BLaER1 (cell line): ENCODE data around the gene HPD.
"Not testable (repeated sequence)": the region's sequence is repeated elsewhere in the genome, so short reads cannot be mapped to it uniquely, and the experiment has no call there.

Experiments
- H3K27ac ChIP-seq: shearing (Covaris generic); formaldehyde crosslinking; 2 replicates; pipeline ENCODE4 v1.8.1; 2022
- H3K27me3 ChIP-seq: shearing (Covaris generic); formaldehyde crosslinking; 2 replicates; pipeline ENCODE4 v1.8.1; 2022
- H3K36me3 ChIP-seq: shearing (Covaris generic); formaldehyde crosslinking; 2 replicates; pipeline ENCODE4 v1.8.1; 2022
- H3K4me1 ChIP-seq: shearing (Covaris generic); formaldehyde crosslinking; 2 replicates; pipeline ENCODE4 v1.8.1; 2022
- H3K4me2 ChIP-seq: shearing (Covaris generic); formaldehyde crosslinking; 2 replicates; pipeline ENCODE4 v1.8.1; 2022
- H3K4me3 ChIP-seq: shearing (Covaris generic); formaldehyde crosslinking; 2 replicates; pipeline ENCODE4 v1.8.1; 2022
- H3K9ac ChIP-seq: shearing (Covaris generic); formaldehyde crosslinking; 2 replicates; pipeline ENCODE4 v1.8.1; 2022
- H3K9me3 ChIP-seq: shearing (Covaris generic); formaldehyde crosslinking; 2 replicates; pipeline ENCODE4 v1.8.1; 2022
- H4K20me1 ChIP-seq: shearing (Covaris generic); formaldehyde crosslinking; 2 replicates; pipeline ENCODE4 v1.8.1; 2022
- Cebpa-rat ChIP-seq: shearing (Covaris generic); IDR thresholded peaks from 2 replicates; pipeline ENCODE4 v1.8.1; 2022

HPD gene

DNA sequence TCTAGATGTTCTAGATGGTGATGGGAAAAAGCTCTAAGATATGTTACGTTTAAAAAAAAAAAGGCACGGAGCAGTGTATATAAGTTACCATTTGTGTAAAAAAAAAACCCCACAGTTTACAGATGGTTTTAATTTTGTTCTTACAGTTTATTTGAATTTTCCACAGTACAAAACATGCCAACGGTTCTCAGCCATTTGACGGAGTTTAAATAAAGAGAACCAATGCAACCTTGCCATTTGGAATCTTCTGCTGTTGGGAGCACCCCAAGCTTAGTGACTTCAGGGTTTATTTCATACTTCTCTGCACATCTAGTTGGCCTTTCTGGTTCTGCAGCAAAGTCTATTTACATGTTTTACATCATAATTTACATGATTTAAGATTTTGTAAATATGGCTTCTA lies 7.7 kb upstream of the HPD start:
- H3K9me3 ChIP-seq = no peaks in the 10 kb centered on the region
- no peaks in the 10 kb centered on the region for H4K20me1 ChIP-seq

DNA sequence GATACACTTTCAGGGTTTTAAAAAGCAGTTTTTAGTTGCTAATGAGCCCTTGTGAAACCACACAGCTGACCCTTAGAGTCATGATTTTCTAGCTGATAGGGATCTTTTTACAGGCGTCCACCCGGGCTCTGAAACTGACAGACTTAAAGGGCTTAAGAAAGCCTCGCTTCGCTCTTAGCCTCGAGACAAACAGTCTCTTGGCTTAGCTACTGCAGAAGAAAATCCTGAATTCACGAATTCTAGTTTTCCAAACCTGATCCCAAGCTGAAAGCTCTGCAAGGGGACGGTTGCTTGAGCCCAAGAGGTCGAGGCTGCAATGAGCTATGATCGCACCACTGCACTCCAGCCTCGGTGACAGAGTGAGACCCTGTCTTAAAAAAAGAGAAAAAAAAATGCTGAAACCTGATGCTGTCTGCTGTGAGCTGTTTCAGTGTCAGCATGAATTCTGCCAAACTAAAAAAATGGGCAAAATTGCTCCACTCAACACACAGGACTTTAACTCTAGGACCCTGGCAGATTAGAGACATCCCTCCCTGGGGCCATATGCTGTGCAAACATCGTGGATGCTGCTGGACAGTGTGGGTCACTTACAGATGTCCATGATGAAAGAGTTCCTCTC lies 3.1 kb upstream of the HPD start:
- no peak for TF ChIP-seq Cebpa-rat
- Histone ChIP-seq H4K20me1 (no peaks in the 10 kb centered on the region), H3K4me2 (no peak overlapping the region), H3K4me1 (peaks cover 13% of the 10 kb centered on the region), H3K36me3 (no peaks in the 10 kb centered on the region), H3K27ac (no peak overlapping the region), H3K27me3 (no peaks in the 10 kb centered on the region), H3K9me3 (no peaks in the 10 kb centered on the region), H3K4me3 (no peak overlapping the region), H3K9ac (no peak overlapping the region)

More for the DNA sequence above, 7.7 kb upstream of the HPD start:
- Histone ChIP-seq H3K4me2 (no peak overlapping the region), H3K9ac (no peak overlapping the region), H3K27me3 (no peaks in the 10 kb centered on the region), H3K27ac (no peak overlapping the region), H3K36me3 (no peaks in the 10 kb centered on the region), H3K4me1 (no peaks in the 10 kb centered on the region), H3K4me3 (no peak overlapping the region)
- no peak for TF ChIP-seq Cebpa-rat

DNA sequence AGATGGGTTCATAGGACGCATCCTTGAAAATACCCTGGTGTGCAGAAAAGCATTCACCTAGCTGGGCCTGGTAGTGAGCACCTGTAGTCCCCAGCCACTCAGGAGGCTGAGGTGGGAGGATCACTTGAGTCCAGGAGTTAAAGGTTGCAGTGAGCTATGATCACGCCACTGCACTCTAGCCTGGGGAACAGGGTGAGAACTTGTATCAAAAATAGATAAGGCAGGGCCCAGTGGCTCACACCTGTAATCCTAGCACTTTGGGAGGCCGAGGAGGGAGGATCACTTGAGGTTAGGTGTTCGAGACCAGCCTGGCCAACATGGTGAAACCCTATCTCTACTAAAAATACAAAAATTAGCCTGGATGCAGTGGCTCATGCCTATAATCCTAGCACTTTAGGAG lies 2.0 kb upstream of the HPD start:
- not testable (repeated sequence) for H3K36me3 ChIP-seq, H3K27me3 ChIP-seq, H3K4me3 ChIP-seq, H3K27ac ChIP-seq, H4K20me1 ChIP-seq, H3K4me2 ChIP-seq, H3K9ac ChIP-seq, H3K9me3 ChIP-seq
- peaks cover 24% of the 10 kb centered on the region for H3K4me1 ChIP-seq

DNA sequence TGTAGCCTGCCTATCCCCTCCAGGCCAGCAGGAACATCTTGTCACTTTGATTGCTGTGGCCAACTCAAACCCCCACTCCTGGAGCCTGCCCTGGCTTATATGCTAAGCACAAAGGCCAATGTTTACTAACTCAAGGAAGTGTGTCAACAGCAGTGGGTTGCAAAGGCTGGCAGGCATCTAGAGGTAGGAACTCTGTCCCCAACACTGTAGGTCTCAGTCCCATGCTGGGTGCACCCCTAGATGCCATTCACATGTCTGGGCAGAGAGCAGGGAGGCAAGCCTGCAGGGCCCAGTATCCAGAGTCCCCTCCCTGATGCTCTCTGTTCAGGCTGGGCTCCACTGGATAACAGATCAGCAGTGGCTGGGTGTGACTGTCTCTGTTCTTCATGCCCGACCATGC lies 1.6 kb upstream of the HPD start:
- Histone ChIP-seq H3K9me3 (no peaks in the 10 kb centered on the region), H3K9ac (no peak overlapping the region), H3K4me3 (no peak overlapping the region), H3K4me2 (no peak overlapping the region), H3K4me1 (peaks cover 28% of the 10 kb centered on the region), H4K20me1 (no peaks in the 10 kb centered on the region), H3K27me3 (no peaks in the 10 kb centered on the region), H3K27ac (no peak overlapping the region), H3K36me3 (no peaks in the 10 kb centered on the region)
- no peak for TF ChIP-seq Cebpa-rat

DNA sequence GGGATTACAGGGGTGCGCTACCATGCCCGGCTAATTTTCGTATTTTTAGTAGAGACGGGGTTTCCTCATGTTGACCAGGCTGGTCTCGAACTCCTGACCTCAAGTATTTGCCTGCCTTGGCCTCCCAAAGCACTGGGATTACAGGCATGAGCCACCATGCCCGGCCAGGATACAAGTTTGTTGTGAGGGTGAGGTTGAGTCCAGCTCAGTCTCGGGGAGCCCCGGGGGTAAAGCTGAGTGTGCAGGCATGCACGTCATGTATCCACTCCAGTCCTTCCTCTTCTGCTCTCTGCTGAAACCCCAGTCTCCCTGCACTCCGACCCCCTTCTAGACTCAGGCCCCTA lies 369 bp downstream of the HPD start:
- no peak overlapping the region for H3K27ac ChIP-seq
- H3K9ac ChIP-seq = no peak overlapping the region
- H3K4me3 ChIP-seq = no peak overlapping the region
- H3K36me3 ChIP-seq = no peaks in the 10 kb centered on the region
- no peaks in the 10 kb centered on the region for H3K9me3 ChIP-seq
- no peak for TF ChIP-seq Cebpa-rat
- no peaks in the 10 kb centered on the region for H3K27me3 ChIP-seq
- peaks cover 38% of the 10 kb centered on the region for H3K4me1 ChIP-seq
- no peaks in the 10 kb centered on the region for H4K20me1 ChIP-seq
- no peak overlapping the region for H3K4me2 ChIP-seq

DNA sequence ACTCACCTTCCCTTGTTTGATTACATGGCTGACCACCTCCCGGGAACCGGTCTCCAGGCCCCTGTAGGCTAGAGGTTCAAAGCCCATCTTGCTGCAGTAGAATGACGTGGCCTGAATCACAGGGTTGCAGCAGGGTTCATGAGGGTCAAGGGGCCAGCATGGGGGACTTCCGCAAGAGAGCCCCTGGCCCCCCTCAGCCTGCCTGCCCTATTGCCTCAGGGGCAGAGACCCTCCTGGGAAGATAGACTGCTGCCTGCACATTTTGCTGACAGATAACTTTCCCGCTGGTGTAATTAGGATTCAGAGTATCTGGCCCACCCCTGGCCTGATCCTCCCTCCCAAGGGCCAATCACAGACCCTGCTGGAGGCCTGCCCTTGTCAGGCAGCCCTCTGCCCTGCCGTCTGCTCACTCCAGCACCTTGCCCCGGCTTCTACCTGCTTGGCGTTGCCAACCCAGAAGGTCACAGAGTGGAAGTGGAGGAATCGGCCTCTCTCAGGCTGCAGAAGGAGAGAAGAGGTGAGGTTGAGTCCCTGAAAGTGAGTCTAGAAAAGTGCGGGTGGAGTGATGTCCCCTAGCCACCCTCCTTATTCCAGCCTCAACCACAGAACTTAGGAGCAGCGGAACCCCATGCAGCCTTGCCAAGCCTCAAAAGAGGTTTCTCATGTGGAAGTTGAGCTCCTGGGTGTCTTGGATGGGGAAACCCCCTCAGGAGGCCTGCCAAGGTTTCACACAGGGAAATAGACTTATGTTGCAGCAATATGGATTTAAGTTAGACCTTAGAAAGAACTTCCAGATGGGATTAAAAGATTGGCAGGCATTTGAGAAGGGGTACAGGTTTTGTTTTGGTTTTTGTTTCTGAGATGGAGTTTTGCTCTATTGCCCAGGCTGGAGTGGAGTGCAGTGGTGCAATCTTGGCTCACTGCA lies 1.1 kb downstream of the HPD start:
- Histone ChIP-seq H3K4me2 (no peak overlapping the region), H3K9me3 (no peaks in the 10 kb centered on the region), H3K4me1 (peaks cover 38% of the 10 kb centered on the region), H3K27ac (no peak overlapping the region), H3K27me3 (no peaks in the 10 kb centered on the region), H4K20me1 (no peaks in the 10 kb centered on the region), H3K9ac (no peak overlapping the region), H3K36me3 (no peaks in the 10 kb centered on the region), H3K4me3 (no peak overlapping the region)
- TF ChIP-seq Cebpa-rat = no peak

DNA sequence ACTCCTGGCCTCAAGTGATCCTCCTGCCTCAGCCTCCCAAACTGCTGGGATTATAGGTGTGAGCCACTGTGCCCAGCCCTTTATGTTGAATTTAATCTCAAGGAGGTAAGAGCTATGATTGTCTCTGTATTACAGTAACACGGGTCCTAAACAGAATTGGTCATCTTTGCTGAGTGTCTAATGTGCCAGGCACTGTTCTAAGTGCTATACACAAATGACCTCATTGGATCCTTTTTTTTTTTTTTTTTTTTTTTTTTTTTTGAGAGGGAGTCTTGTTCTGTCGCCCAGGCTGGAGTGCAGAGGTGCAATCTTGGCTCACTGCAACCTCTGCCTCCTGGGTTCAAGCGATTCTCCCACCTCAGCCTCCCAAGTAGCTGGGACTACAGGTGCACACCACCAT lies 6.3 kb downstream of the HPD start:
- H4K20me1 ChIP-seq, H3K9ac ChIP-seq, H3K9me3 ChIP-seq, H3K36me3 ChIP-seq, H3K27me3 ChIP-seq, H3K4me3 ChIP-seq, H3K4me2 ChIP-seq, H3K27ac ChIP-seq: not testable (repeated sequence)
- H3K4me1 ChIP-seq = peaks cover 31% of the 10 kb centered on the region

DNA sequence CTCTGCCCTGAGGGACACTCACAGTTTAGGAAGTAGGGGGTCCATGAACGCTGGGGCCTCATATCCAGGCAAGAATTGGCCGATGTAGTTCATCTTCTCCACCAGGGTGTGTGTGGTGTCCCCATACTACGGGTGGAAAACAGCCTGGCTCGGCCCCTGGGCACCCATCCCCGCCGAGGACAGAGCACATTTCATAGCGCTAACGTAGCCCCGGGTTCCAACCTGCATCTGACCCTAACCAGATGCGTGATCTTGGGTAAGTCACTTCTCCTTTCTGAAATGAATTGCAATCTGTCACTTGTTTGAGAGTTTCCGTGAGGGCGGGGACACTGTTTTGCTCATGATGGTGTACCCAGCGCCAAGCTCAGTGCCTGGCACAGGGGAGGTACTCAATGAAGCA lies 9.0 kb downstream of the HPD start:
- H3K36me3 ChIP-seq = no peaks in the 10 kb centered on the region
- H3K27ac ChIP-seq = no peak overlapping the region
- H3K9ac ChIP-seq = no peak overlapping the region

DNA sequence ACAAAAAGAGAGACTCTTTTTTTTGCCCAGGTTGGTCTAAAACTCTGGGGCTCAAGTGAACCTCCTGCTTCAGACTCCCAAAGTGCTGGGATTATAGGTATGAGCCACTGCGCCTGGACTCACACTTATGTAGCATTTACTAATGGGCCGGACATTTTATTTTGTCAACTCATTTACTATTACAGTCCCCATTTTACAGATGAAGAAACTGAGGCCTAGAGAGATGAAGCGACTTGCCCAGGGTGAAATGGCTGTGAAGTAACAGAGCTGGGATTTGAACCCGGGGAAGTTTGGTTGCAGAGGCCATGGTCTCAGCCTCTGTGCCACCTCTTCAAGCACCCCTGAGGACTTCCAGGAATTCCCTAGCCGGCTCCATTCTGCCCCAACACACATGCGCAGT lies 9.4 kb downstream of the HPD start:
- Histone ChIP-seq H3K9ac (no peak overlapping the region), H3K4me3 (no peak overlapping the region), H3K4me2 (no peak overlapping the region), H3K27me3 (no peaks in the 10 kb centered on the region), H4K20me1 (no peaks in the 10 kb centered on the region), H3K4me1 (peaks cover 12% of the 10 kb centered on the region), H3K27ac (no peak overlapping the region), H3K9me3 (no peaks in the 10 kb centered on the region), H3K36me3 (no peaks in the 10 kb centered on the region)
- no peak for TF ChIP-seq Cebpa-rat

More for the DNA sequence above, 9.0 kb downstream of the HPD start:
- TF ChIP-seq Cebpa-rat = no peak
- Histone ChIP-seq H3K27me3 (no peaks in the 10 kb centered on the region), H3K4me1 (peaks cover 13% of the 10 kb centered on the region), H4K20me1 (no peaks in the 10 kb centered on the region), H3K4me3 (no peak overlapping the region), H3K4me2 (no peak overlapping the region), H3K9me3 (no peaks in the 10 kb centered on the region)

DNA sequence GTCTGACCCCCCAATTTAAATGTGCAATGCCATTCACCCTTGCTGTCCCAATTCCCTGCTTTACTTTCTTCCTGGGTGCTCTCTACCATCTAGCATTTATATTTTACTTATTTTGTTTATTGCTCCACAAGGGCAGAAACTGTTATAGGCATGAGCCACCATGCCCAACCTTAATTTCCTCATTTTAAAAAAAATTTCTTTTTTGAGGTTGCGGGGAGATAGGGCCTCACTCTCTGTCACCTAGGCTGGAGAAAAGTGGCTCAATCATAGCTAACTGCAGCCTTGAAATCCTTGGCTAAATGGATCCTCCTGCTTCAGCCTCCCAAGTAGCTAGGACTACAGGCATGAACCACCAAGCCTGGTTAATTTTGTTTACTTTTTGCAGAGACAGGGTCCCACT lies 13.0 kb downstream of the HPD start:
- Histone ChIP-seq H3K4me3 (no peak overlapping the region), H3K4me2 (no peak overlapping the region), H3K27me3 (no peaks in the 10 kb centered on the region), H3K27ac (no peak overlapping the region), H3K9me3 (no peaks in the 10 kb centered on the region), H4K20me1 (no peaks in the 10 kb centered on the region), H3K4me1 (peaks cover 4% of the 10 kb centered on the region; the same call in 1 of the 2 replicates), H3K9ac (no peak overlapping the region), H3K36me3 (no peaks in the 10 kb centered on the region)
- TF ChIP-seq Cebpa-rat = no peak
